Activated CD4-positive, alpha-beta memory T cell treated with anti-CD3 and anti-CD28 coated beads, Interleukin-2, amount 10 ng/mL, durations not matched to agents 7 days and 5 days (primary cell): Measurements from ENCODE around the gene CYGB. TPM values are rescaled to one million over a fixed set of nuclear protein-coding genes. Genes with fewer than 3 reads are reported as not detected.
"Not testable (repeated sequence)": the region's sequence is repeated elsewhere in the genome, so short reads cannot be mapped to it uniquely, and the experiment has no call there.

ENCODE experiments used
- CTCF ChIA-PET: fragments of 350-600 bp; sonication (Branson Sonifier 250); formaldehyde crosslinking; loops from one replicate; lab custom pipeline; 2021; ENCODE audit warnings: antibody characterized with exemption, inconsistent platforms; lab: Charles Lee
- POLR2A ChIA-PET: fragments of 350-600 bp; sonication (Branson Sonifier 250); formaldehyde crosslinking; loops from one replicate; lab custom pipeline; 2021; ENCODE audit warnings: antibody characterized with exemption; lab: Charles Lee
- DNase-seq: peaks from one replicate; pipeline ENCODE4 v3.0.0-alpha.2; 2020
- H3K27ac Mint-ChIP-seq: one replicate; pipeline ENCODE4 v1.8.0; 2021; ENCODE audit warnings: mild to moderate bottlenecking, mixed read lengths
- H3K27me3 Mint-ChIP-seq: one replicate; pipeline ENCODE4 v1.8.0; 2021; ENCODE audit warnings: mixed read lengths
- H3K36me3 Mint-ChIP-seq: one replicate; pipeline ENCODE4 v1.8.0; 2021; ENCODE audit warnings: low read depth, mixed read lengths
- H3K4me1 Mint-ChIP-seq: one replicate; pipeline ENCODE4 v1.8.0; 2021; ENCODE audit warnings: mixed read lengths
- H3K4me3 Mint-ChIP-seq: one replicate; pipeline ENCODE4 v1.8.0; 2021; ENCODE audit warnings: mild to moderate bottlenecking, mixed read lengths
- H3K9me3 Mint-ChIP-seq: one replicate; pipeline ENCODE4 v1.8.0; 2021; ENCODE audit warnings: mixed read lengths
- total RNA-seq, 2 experiments: library from RNA; stranded (reverse); gene quantifications; one replicate each; pipeline ENCODE4 v1.2.3, GENCODE V29; 2021

Gene CYGB
- total RNA-seq, 2 experiments from 2014 or later: not detected

- H3K9me3 Mint-ChIP-seq: no peaks in the 10 kb centered on the region
- peaks cover 15% of the 10 kb centered on the region for H3K27me3 Mint-ChIP-seq
- no peak overlapping the region for H3K4me3 Mint-ChIP-seq
- no peak for DNase-seq
- no peak overlapping the region for H3K27ac Mint-ChIP-seq
- no peaks in the 10 kb centered on the region for H3K36me3 Mint-ChIP-seq
- H3K4me1 Mint-ChIP-seq: peaks cover 16% of the 10 kb centered on the region
- POLR2A ChIA-PET: interaction anchor here (0.5 to 1.1 kb wide), 2 partner anchors 157 to 203 kb away, joined by 3 read pairs; no protein-coding TSS in a partner anchor
- CTCF ChIA-PET: interaction anchor here (2.5 to 5.4 kb wide), 4 partner anchors 15 to 157 kb away, joined by 13 to 68 read pairs (median 40); partner anchors contain the start of gene PRCD
These were observed 12.7 kb downstream of the CYGB start for GRCh38 chr17:76524598-76525512.

- H3K4me1 Mint-ChIP-seq: peaks cover 17% of the 10 kb centered on the region
- ChIA-PET POLR2A (interaction anchor here (1.6 to 1.9 kb wide), 3 partner anchors 100 to 158 kb away, joined by 4 to 7 read pairs (median 4); no protein-coding TSS in a partner anchor), CTCF (interaction anchor here (0.6 to 5.4 kb wide), 33 partner anchors 9 to 313 kb away, joined by 3 to 68 read pairs (median 5); partner anchors contain the start of genes MXRA7, PRCD, ST6GALNAC2 and UBE2O)
- H3K4me3 Mint-ChIP-seq: no peak overlapping the region
- peak; percentile 85 for DNase-seq
- peaks cover 12% of the 10 kb centered on the region for H3K27me3 Mint-ChIP-seq
- H3K27ac Mint-ChIP-seq: no peak overlapping the region
- no peaks in the 10 kb centered on the region for H3K36me3 Mint-ChIP-seq
- H3K9me3 Mint-ChIP-seq: no peaks in the 10 kb centered on the region
These were observed 14.1 kb downstream of the CYGB start for GRCh38 chr17:76523084-76524037.

- H3K27me3 Mint-ChIP-seq, DNase-seq, H3K27ac Mint-ChIP-seq, H3K36me3 Mint-ChIP-seq, H3K9me3 Mint-ChIP-seq, H3K4me3 Mint-ChIP-seq: not testable (repeated sequence)
- ChIA-PET CTCF (interaction anchor here (5.4 kb wide), 1 partner anchor 102 kb away, joined by 68 read pairs; no protein-coding TSS in a partner anchor), POLR2A (interaction anchor here (0.7 kb wide), 1 partner anchor 46 kb away, joined by 5 read pairs; no protein-coding TSS in a partner anchor)
- H3K4me1 Mint-ChIP-seq: peaks cover 19% of the 10 kb centered on the region
These were observed 15.8 kb downstream of the CYGB start for GRCh38 chr17:76521683-76522082.

- H3K9me3 Mint-ChIP-seq: no peaks in the 10 kb centered on the region
- H3K27ac Mint-ChIP-seq: no peak overlapping the region
- H3K36me3 Mint-ChIP-seq: no peaks in the 10 kb centered on the region
- CTCF ChIA-PET: interaction anchor here (1.6 to 5.4 kb wide), 2 partner anchors 36 to 102 kb away, joined by 4 to 68 read pairs; no protein-coding TSS in a partner anchor
- no peak for DNase-seq
- POLR2A ChIA-PET: interaction anchor here (0.7 kb wide), 1 partner anchor 47 kb away, joined by 5 read pairs; no protein-coding TSS in a partner anchor
- H3K4me1 Mint-ChIP-seq: peaks cover 23% of the 10 kb centered on the region
- H3K27me3 Mint-ChIP-seq: peaks cover 9% of the 10 kb centered on the region
- H3K4me3 Mint-ChIP-seq: no peak overlapping the region
These were observed 16.2 kb downstream of the CYGB start for GRCh38 chr17:76521262-76521661.

GRCh38 chr17:76519048-76519966 is 18.2 kb downstream of the CYGB start:
- Mint-ChIP-seq H3K27me3 (peaks cover 8% of the 10 kb centered on the region), H3K4me3 (no peak overlapping the region), H3K27ac (no peak overlapping the region), H3K36me3 (no peaks in the 10 kb centered on the region), H3K9me3 (no peaks in the 10 kb centered on the region), H3K4me1 (peaks cover 40% of the 10 kb centered on the region)
- no peak for DNase-seq
- ChIA-PET POLR2A (no interaction called here), CTCF (interaction anchor here (1.2 to 1.4 kb wide), 2 partner anchors 105 to 162 kb away, joined by 5 to 7 read pairs; no protein-coding TSS in a partner anchor)

GRCh38 chr17:76517638-76518038 is 19.9 kb downstream of the CYGB start:
- Mint-ChIP-seq H3K4me1 (peaks cover 45% of the 10 kb centered on the region), H3K36me3 (no peaks in the 10 kb centered on the region), H3K9me3 (no peaks in the 10 kb centered on the region), H3K27me3 (peaks cover 4% of the 10 kb centered on the region), H3K27ac (peak overlapping the region; percentile 45), H3K4me3 (no peak overlapping the region)
- ChIA-PET CTCF (interaction anchor here (1.1 kb wide), 1 partner anchor 11 kb away, joined by 3 read pairs; no protein-coding TSS in a partner anchor), POLR2A (no interaction called here)
- DNase-seq: no peak

- H3K4me3 Mint-ChIP-seq: peak overlapping the region; percentile 58
- no peaks in the 10 kb centered on the region for H3K9me3 Mint-ChIP-seq
- H3K27ac Mint-ChIP-seq: peak overlapping the region; percentile 99
- POLR2A ChIA-PET: interaction anchor here (0.7 to 2.8 kb wide), 13 partner anchors 8 to 324 kb away, joined by 3 to 16 read pairs (median 4); partner anchors contain the start of genes JMJD6, METTL23, RHBDF2 and SPHK1
- peaks cover 60% of the 10 kb centered on the region for H3K4me1 Mint-ChIP-seq
- CTCF ChIA-PET: interaction anchor here (0.7 to 2.7 kb wide), 11 partner anchors 8 to 269 kb away, joined by 3 to 14 read pairs (median 7); no protein-coding TSS in a partner anchor
- no peaks in the 10 kb centered on the region for H3K36me3 Mint-ChIP-seq
- DNase-seq: peak; percentile 88
- H3K27me3 Mint-ChIP-seq: peaks cover under 1% of the 10 kb centered on the region
These were observed 22.1 kb downstream of the CYGB start for GRCh38 chr17:76515274-76515949.

- POLR2A ChIA-PET: interaction anchor here (0.9 to 2.8 kb wide), 7 partner anchors 7 to 212 kb away, joined by 3 to 16 read pairs (median 4); partner anchors contain the start of genes JMJD6, METTL23, RHBDF2 and SPHK1
- H3K27me3 Mint-ChIP-seq, H3K4me3 Mint-ChIP-seq, DNase-seq, H3K9me3 Mint-ChIP-seq, H3K36me3 Mint-ChIP-seq: not testable (repeated sequence)
- peak overlapping the region; percentile 99 for H3K27ac Mint-ChIP-seq
- CTCF ChIA-PET: interaction anchor here (0.7 to 2.7 kb wide), 9 partner anchors 8 to 373 kb away, joined by 3 to 14 read pairs (median 6); partner anchors contain the start of gene RHBDF2
- H3K4me1 Mint-ChIP-seq: peaks cover 63% of the 10 kb centered on the region
These were observed 23.2 kb downstream of the CYGB start for GRCh38 chr17:76514355-76514754.

GRCh38 chr17:76513306-76513692 is 24.2 kb downstream of the CYGB start:
- Mint-ChIP-seq H3K4me3 (no peak overlapping the region), H3K36me3 (no peaks in the 10 kb centered on the region), H3K9me3 (no peaks in the 10 kb centered on the region), H3K4me1 (peaks cover 60% of the 10 kb centered on the region), H3K27me3 (peaks cover 2% of the 10 kb centered on the region), H3K27ac (peak overlapping the region; percentile 99)
- ChIA-PET POLR2A (interaction anchor here (1.2 to 2.9 kb wide), 3 partner anchors 11 to 160 kb away, joined by 4 to 14 read pairs (median 11); partner anchors contain the start of genes PRPSAP1 and RHBDF2), CTCF (interaction anchor here (1.0 to 2.7 kb wide), 4 partner anchors 10 to 128 kb away, joined by 4 to 14 read pairs (median 5); partner anchors contain the start of genes RHBDF2 and SPHK1)
- DNase-seq: no peak
